Measurements from ENCODE around the gene GFRA4. TPM values are rescaled to one million over a fixed set of nuclear protein-coding genes. Genes with fewer than 3 reads are reported as not detected.

Gene GFRA4
- total RNA-seq, 1 experiment from 2014 or later, result not detected

DNA sequence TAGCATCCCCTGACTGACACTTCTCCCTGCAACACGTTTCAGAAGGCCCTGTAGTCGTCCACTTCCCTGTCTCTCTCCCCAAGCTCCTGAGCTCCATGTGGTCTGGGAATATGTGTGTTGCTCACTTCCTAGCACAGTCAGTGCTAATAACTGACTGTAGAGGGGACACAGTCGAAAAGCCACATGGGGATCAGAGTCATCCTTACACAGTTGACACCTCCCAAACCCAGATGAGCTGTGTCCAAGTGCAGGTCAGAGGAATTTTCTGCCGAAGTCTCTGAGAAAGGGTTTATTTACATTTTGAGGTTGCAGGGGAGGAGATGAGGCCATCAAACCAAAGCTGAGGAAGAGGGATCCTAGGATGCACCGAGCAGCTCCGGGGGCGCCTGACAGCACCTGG lies 22.1 kb upstream of the GFRA4 start:
- H3K79me1 ChIP-seq (ENCODE audit: insufficient read depth, low read depth, low read length, poor library complexity, severe bottlenecking), result no peaks in the 10 kb centered on the region
- no peak overlapping the region for H3K4me3 Mint-ChIP-seq
- peaks cover 4% of the 10 kb centered on the region; the same call in 1 of the 2 replicates for H3K4me1 ChIP-seq (ENCODE audit: insufficient read depth, low read length)
- no peak overlapping the region for H3K27ac ChIP-seq (ENCODE audit: insufficient read length, low read depth, low read length)
- no peaks in the 10 kb centered on the region for H3K36me3 Mint-ChIP-seq (ENCODE audit: insufficient read depth in 1 of 3, low read depth in 3 of 3)
- no peak overlapping the region for H3K4ac ChIP-seq (ENCODE audit: low read depth, low read length)
- no peaks in the 10 kb centered on the region for H3K79me2 ChIP-seq (ENCODE audit: insufficient read depth, low read length)
- TF ChIP-seq, protein P1, sequence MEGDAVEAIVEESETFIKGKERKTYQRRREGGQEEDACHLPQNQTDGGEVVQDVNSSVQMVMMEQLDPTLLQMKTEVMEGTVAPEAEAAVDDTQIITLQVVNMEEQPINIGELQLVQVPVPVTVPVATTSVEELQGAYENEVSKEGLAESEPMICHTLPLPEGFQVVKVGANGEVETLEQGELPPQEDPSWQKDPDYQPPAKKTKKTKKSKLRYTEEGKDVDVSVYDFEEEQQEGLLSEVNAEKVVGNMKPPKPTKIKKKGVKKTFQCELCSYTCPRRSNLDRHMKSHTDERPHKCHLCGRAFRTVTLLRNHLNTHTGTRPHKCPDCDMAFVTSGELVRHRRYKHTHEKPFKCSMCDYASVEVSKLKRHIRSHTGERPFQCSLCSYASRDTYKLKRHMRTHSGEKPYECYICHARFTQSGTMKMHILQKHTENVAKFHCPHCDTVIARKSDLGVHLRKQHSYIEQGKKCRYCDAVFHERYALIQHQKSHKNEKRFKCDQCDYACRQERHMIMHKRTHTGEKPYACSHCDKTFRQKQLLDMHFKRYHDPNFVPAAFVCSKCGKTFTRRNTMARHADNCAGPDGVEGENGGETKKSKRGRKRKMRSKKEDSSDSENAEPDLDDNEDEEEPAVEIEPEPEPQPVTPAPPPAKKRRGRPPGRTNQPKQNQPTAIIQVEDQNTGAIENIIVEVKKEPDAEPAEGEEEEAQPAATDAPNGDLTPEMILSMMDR (conservative IDR thresholded peaks at IDR 0.05), result no peak
- no peak overlapping the region for H2BK120ac ChIP-seq (ENCODE audit: low read depth, low read length, poor library complexity, severe bottlenecking)
- H4K5ac ChIP-seq (ENCODE audit: insufficient read length, low read depth, low read length), result no peak overlapping the region
- H3K9ac ChIP-seq (ENCODE audit: extremely low read depth, insufficient read length, low read length), result no peak overlapping the region
- H4K8ac ChIP-seq (replicated peaks; ENCODE audit: insufficient read length, low read depth, low read length), result no peak overlapping the region
- peaks cover 13% of the 10 kb centered on the region for H3K23me2 ChIP-seq (ENCODE audit: insufficient read length, low read depth, low read length, poor library complexity, severe bottlenecking)
- no peak overlapping the region for H2AFZ ChIP-seq (ENCODE audit: low read length)
- H3K4me1 Mint-ChIP-seq, result peaks cover 20 to 33% of the 10 kb centered on the region in 2 experiments
- no peak overlapping the region for H3K14ac ChIP-seq (ENCODE audit: insufficient read depth, low read length)
- H2BK15ac ChIP-seq (ENCODE audit: low read depth, low read length), result no peak overlapping the region
- H2BK5ac ChIP-seq (ENCODE audit: insufficient read length, low read length), result no peak overlapping the region
- DNase-seq, result no peak
- H3K9me3 Mint-ChIP-seq, result no peaks in the 10 kb centered on the region
- H3K27me3 Mint-ChIP-seq (ENCODE audit: low read depth), result peaks cover 48% of the 10 kb centered on the region
- no peak overlapping the region for H2BK20ac ChIP-seq (ENCODE audit: low read depth, low read length, poor library complexity, severe bottlenecking)
- no peak overlapping the region for H3T11ph ChIP-seq (ENCODE audit: low read length)
- no peak overlapping the region for H3K4me2 ChIP-seq (ENCODE audit: insufficient read depth, insufficient read length, low read length)
- H3K27me3 ChIP-seq (ENCODE audit: insufficient read depth, low read length), result no peaks in the 10 kb centered on the region; the same call in 1 of the 2 replicates
- no peak overlapping the region for H2BK12ac ChIP-seq (ENCODE audit: insufficient read length, low read depth, low read length)
- no peak overlapping the region for H2AK5ac ChIP-seq (ENCODE audit: insufficient read length, low read length)
- H4K20me1 ChIP-seq (ENCODE audit: control insufficient read depth, insufficient read depth, insufficient read length), result no peaks in the 10 kb centered on the region
- H3K23ac ChIP-seq (ENCODE audit: insufficient read length, low read depth, low read length), result no peak overlapping the region
- H4K91ac ChIP-seq (ENCODE audit: insufficient read length, low read depth, low read length), result no peak overlapping the region
- H3K9me3 ChIP-seq (ENCODE audit: control insufficient read depth, low read depth, low read length), result no peaks in the 10 kb centered on the region
- H3K27ac Mint-ChIP-seq, result no peak overlapping the region
- WGBS (ENCODE audit: extremely low coverage, insufficient read length, low lambda C conversion rate), result no CpG with 5 or more reads among the region's 7 CpGs
- no peak overlapping the region for H3K18ac ChIP-seq (ENCODE audit: insufficient read length, low read depth, low read length)
- no peak overlapping the region for H3K56ac ChIP-seq (ENCODE audit: insufficient read length, low read depth, low read length)
